K562 (cell line): ENCODE measurements around the gene COX6A1.
"Not testable (repeated sequence)": the region's sequence is repeated elsewhere in the genome, so short reads cannot be mapped to it uniquely, and the experiment has no call there.

Source experiments
- BHLHE40 ChIP-seq: IDR thresholded peaks from 2 replicates; pipeline ENCODE4 v1.6.1; 2011; ENCODE audit warnings: low read length, improper control_type of control experiment
- BMI1 ChIP-seq: fragments of 150-350 bp; IDR thresholded peaks from 2 replicates; pipeline ENCODE4 v1.6.1; 2014; ENCODE audit warnings: low read length
- BRCA1 ChIP-seq, 2 experiments: fragments of 450-650 bp in 1 of 2; sonication (generic) in 1 of 2; formaldehyde crosslinking in 1 of 2; IDR thresholded peaks; 2 replicates each; pipeline versions ENCODE4 v1.5.0 to v1.6.1; 2017 to 2020; ENCODE audit warnings: mild to moderate bottlenecking in 1 of 2, missing genetic modification reagents in 1 of 2
- ELF4 ChIP-seq: fragments of 450-650 bp; formaldehyde crosslinking; IDR thresholded peaks from 2 replicates; pipeline ENCODE4 v1.4.0; 2022; ENCODE audit warnings: missing genetic modification characterization
- EZH2 ChIP-seq: IDR thresholded peaks from 2 replicates; pipeline ENCODE4 v1.6.1; 2012; ENCODE audit warnings: low read depth, mild to moderate bottlenecking, inconsistent platforms, low read length, borderline replicate concordance
- HDAC2 ChIP-seq: fragments of 450-650 bp; IDR thresholded peaks from 2 replicates; pipeline ENCODE4 v1.6.1; 2016; ENCODE audit warnings: mild to moderate bottlenecking
- STAT5B ChIP-seq: fragments of 250-450 bp; sonication (Bioruptor Pico); IDR thresholded peaks from 2 replicates; pipeline ENCODE4 v1.8.0; 2021; ENCODE audit warnings: mild to moderate bottlenecking, inconsistent platforms
- TEAD1 ChIP-seq, 2 experiments: fragments of 450-650 bp in 1 of 2; sonication (generic) in 1 of 2; formaldehyde crosslinking; IDR thresholded peaks; 2 replicates each; pipeline versions ENCODE4 v1.4.0 to v1.8.0; 2020 to 2022; ENCODE audit warnings: mild to moderate bottlenecking in 2 of 2, missing genetic modification reagents in 1 of 2
- ZNF124 ChIP-seq: sonication (generic); formaldehyde crosslinking; IDR thresholded peaks from 2 replicates; pipeline ENCODE4 v1.8.1; 2022; ENCODE audit warnings: missing genetic modification reagents
- ZNF384 ChIP-seq: IDR thresholded peaks from 2 replicates; pipeline ENCODE4 v1.6.1; 2012; ENCODE audit warnings: low read depth, low read length, improper control_type of control experiment
- TF ChIP-seq, protein P1 (sequence below): sonication (generic); formaldehyde crosslinking; IDR thresholded peaks from 2 replicates; pipeline ENCODE4 v1.8.1; 2023; ENCODE audit warnings: mild to moderate bottlenecking, missing genetic modification reagents
- TF ChIP-seq, protein P2 (sequence below): sonication (generic); formaldehyde crosslinking; IDR thresholded peaks from 2 replicates; pipeline ENCODE4 v1.8.1; 2023; ENCODE audit warnings: mild to moderate bottlenecking, missing genetic modification reagents
- TF ChIP-seq, protein P3 (sequence below): IDR thresholded peaks from 3 replicates; pipeline ENCODE4 v1.6.1; 2011; ENCODE audit warnings: borderline replicate concordance, mild to moderate bottlenecking, moderate library complexity; ENCODE audit not compliant: insufficient read length; ENCODE audit errors: extremely low read depth

DNA sequence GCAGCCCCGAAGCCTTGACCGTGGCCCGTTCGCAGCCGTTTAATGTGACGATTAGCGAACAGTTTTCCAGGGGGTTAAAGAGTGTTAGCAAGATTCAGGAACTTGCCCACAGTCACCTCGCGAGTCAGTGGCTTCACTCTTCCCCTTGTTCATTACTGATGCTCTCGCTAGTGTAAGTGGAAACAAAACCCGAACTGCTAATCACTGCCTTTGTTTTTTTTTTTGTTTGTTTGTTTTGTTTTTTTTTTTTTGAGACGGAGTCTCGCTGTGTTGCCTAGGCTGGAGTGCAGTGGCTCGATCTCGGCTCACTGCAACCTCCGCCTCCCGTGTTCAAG lies 8.9 kb downstream of the COX6A1 start:
- TF ChIP-seq ZNF384; ELF4 (CRISPR knock-in tag); TEAD1 (CRISPR knock-in tag; IDR thresholded peaks at IDR 0.05); ZNF124 (CRISPR knock-in tag); STAT5B; BRCA1 (IDR thresholded peaks at IDR 0.05); BRCA1 (CRISPR knock-in tag; IDR thresholded peaks at IDR 0.05); BMI1; HDAC2; EZH2; BHLHE40: not testable (repeated sequence)
- TF ChIP-seq, protein P1, sequence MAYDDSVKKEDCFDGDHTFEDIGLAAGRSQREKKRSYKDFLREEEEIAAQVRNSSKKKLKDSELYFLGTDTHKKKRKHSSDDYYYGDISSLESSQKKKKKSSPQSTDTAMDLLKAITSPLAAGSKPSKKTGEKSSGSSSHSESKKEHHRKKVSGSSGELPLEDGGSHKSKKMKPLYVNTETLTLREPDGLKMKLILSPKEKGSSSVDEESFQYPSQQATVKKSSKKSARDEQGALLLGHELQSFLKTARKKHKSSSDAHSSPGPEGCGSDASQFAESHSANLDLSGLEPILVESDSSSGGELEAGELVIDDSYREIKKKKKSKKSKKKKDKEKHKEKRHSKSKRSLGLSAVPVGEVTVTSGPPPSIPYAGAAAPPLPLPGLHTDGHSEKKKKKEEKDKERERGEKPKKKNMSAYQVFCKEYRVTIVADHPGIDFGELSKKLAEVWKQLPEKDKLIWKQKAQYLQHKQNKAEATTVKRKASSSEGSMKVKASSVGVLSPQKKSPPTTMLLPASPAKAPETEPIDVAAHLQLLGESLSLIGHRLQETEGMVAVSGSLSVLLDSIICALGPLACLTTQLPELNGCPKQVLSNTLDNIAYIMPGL (CRISPR knock-in tag): 0 out of 2 replicates have a peak, but pooled peaks have one; percentile 9
- TF ChIP-seq, protein P2, sequence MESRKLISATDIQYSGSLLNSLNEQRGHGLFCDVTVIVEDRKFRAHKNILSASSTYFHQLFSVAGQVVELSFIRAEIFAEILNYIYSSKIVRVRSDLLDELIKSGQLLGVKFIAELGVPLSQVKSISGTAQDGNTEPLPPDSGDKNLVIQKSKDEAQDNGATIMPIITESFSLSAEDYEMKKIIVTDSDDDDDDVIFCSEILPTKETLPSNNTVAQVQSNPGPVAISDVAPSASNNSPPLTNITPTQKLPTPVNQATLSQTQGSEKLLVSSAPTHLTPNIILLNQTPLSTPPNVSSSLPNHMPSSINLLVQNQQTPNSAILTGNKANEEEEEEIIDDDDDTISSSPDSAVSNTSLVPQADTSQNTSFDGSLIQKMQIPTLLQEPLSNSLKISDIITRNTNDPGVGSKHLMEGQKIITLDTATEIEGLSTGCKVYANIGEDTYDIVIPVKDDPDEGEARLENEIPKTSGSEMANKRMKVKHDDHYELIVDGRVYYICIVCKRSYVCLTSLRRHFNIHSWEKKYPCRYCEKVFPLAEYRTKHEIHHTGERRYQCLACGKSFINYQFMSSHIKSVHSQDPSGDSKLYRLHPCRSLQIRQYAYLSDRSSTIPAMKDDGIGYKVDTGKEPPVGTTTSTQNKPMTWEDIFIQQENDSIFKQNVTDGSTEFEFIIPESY (CRISPR knock-in tag): not testable (repeated sequence)
- TF ChIP-seq, protein P3, sequence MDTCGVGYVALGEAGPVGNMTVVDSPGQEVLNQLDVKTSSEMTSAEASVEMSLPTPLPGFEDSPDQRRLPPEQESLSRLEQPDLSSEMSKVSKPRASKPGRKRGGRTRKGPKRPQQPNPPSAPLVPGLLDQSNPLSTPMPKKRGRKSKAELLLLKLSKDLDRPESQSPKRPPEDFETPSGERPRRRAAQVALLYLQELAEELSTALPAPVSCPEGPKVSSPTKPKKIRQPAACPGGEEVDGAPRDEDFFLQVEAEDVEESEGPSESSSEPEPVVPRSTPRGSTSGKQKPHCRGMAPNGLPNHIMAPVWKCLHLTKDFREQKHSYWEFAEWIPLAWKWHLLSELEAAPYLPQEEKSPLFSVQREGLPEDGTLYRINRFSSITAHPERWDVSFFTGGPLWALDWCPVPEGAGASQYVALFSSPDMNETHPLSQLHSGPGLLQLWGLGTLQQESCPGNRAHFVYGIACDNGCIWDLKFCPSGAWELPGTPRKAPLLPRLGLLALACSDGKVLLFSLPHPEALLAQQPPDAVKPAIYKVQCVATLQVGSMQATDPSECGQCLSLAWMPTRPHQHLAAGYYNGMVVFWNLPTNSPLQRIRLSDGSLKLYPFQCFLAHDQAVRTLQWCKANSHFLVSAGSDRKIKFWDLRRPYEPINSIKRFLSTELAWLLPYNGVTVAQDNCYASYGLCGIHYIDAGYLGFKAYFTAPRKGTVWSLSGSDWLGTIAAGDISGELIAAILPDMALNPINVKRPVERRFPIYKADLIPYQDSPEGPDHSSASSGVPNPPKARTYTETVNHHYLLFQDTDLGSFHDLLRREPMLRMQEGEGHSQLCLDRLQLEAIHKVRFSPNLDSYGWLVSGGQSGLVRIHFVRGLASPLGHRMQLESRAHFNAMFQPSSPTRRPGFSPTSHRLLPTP: not testable (repeated sequence)
